ENCODE data around the gene LRFN5. TPM values are rescaled to one million over a fixed set of nuclear protein-coding genes. Genes with fewer than 3 reads are reported as not detected.

Gene LRFN5
- total and polyA plus RNA-seq, 2 experiments from 2014 or later = 1.9 to 6.8 TPM

GRCh38 chr14:41817626-41818025 is 210.9 kb downstream of the LRFN5 start:
- no peaks in the 10 kb centered on the region for H3F3A ChIP-seq (replicated peaks; ENCODE audit: low read depth)

More at GRCh38 chr14:41817626-41818025, 210.9 kb downstream of the LRFN5 start:
- Histone ChIP-seq H4K20me1 (replicated peaks; ENCODE audit: insufficient read depth) (no peaks in the 10 kb centered on the region), H3K4me1 (ENCODE audit: insufficient read depth) (no peaks in the 10 kb centered on the region), H3K36me3 (ENCODE audit: insufficient read depth) (no peaks in the 10 kb centered on the region), H3K79me2 (replicated peaks; ENCODE audit: insufficient read depth) (no peaks in the 10 kb centered on the region), H3K27ac (ENCODE audit: low read depth) (no peak overlapping the region), H3K9me2 (ENCODE audit: insufficient read depth) (no peaks in the 10 kb centered on the region), H3K4me2 (no peak overlapping the region), H2AFZ (no peak overlapping the region), H3K4me3 (no peak overlapping the region), H3K27me3 (ENCODE audit: insufficient read depth) (no peaks in the 10 kb centered on the region)
- Mint-ChIP-seq H3K4me3 (no peak overlapping the region), H3K27ac (no peak overlapping the region), H3K4me1 (no peaks in the 10 kb centered on the region), H3K36me3 (ENCODE audit: low read depth) (no peaks in the 10 kb centered on the region), H3K27me3 (ENCODE audit: insufficient read depth, low read depth, poor library complexity) (no peaks in the 10 kb centered on the region), H3K9me3 (no peaks in the 10 kb centered on the region)
- TF ChIP-seq, protein P1, sequence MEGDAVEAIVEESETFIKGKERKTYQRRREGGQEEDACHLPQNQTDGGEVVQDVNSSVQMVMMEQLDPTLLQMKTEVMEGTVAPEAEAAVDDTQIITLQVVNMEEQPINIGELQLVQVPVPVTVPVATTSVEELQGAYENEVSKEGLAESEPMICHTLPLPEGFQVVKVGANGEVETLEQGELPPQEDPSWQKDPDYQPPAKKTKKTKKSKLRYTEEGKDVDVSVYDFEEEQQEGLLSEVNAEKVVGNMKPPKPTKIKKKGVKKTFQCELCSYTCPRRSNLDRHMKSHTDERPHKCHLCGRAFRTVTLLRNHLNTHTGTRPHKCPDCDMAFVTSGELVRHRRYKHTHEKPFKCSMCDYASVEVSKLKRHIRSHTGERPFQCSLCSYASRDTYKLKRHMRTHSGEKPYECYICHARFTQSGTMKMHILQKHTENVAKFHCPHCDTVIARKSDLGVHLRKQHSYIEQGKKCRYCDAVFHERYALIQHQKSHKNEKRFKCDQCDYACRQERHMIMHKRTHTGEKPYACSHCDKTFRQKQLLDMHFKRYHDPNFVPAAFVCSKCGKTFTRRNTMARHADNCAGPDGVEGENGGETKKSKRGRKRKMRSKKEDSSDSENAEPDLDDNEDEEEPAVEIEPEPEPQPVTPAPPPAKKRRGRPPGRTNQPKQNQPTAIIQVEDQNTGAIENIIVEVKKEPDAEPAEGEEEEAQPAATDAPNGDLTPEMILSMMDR (conservative IDR thresholded peaks at IDR 0.05; ENCODE audit: low read depth in 2 of 2) = no peak
- no peak for TF ChIP-seq ZNF331 (CRISPR knock-in tag; IDR thresholded peaks at IDR 0.05; ENCODE audit: low read depth)
- TF ChIP-seq JUNB (IDR thresholded peaks at IDR 0.05; ENCODE audit: unreplicated experiment) = no peak
- TF ChIP-seq, protein P2, sequence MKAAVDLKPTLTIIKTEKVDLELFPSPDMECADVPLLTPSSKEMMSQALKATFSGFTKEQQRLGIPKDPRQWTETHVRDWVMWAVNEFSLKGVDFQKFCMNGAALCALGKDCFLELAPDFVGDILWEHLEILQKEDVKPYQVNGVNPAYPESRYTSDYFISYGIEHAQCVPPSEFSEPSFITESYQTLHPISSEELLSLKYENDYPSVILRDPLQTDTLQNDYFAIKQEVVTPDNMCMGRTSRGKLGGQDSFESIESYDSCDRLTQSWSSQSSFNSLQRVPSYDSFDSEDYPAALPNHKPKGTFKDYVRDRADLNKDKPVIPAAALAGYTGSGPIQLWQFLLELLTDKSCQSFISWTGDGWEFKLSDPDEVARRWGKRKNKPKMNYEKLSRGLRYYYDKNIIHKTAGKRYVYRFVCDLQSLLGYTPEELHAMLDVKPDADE (IDR thresholded peaks at IDR 0.05) = no peak
- TF ChIP-seq CREB1 (CRISPR knock-in tag; IDR thresholded peaks at IDR 0.05; ENCODE audit: low read depth) = no peak
- TF ChIP-seq ZNF462 (CRISPR knock-in tag; IDR thresholded peaks at IDR 0.05) = no peak
- TF ChIP-seq POLR2AphosphoS5 (IDR thresholded peaks at IDR 0.05; ENCODE audit: low read depth) = no peak
- no peak for TF ChIP-seq NANOG (IDR thresholded peaks at IDR 0.05; ENCODE audit: borderline replicate concordance)
- TF ChIP-seq STAT1 (IDR thresholded peaks at IDR 0.05; ENCODE audit: unreplicated experiment) = no peak
- no peak for ATAC-seq
- no peak for DNase-seq (ENCODE audit: low spot score)

Measured in GM23338 (cell line).